K562 (cell line): ENCODE results near the gene USP20. TPM values are rescaled to one million over a fixed set of nuclear protein-coding genes. Genes with fewer than 3 reads are reported as not detected.

ENCODE experiments used
- CBFA2T3 ChIP-seq: fragments of 450-650 bp; IDR thresholded peaks from 2 replicates; pipeline ENCODE4 v1.6.1; 2017
- FOSL1 ChIP-seq: fragments of 200-800 bp; sonication (Bioruptor generic); conservative IDR thresholded peaks from 2 replicates; pipeline ENCODE4 v1.6.1; 2016; ENCODE audit warnings: missing genetic modification characterization, missing compliant biosample characterization
- IFI16 ChIP-seq: fragments of 250-450 bp; sonication (Bioruptor Pico); IDR thresholded peaks from 2 replicates; pipeline ENCODE4 v2.1.2; 2022; ENCODE audit warnings: mild to moderate bottlenecking, inconsistent platforms
- KLF6 ChIP-seq: fragments of 250-450 bp; sonication (Bioruptor Pico); IDR thresholded peaks from 2 replicates; pipeline ENCODE4 v1.4.0; 2020; ENCODE audit warnings: mild to moderate bottlenecking, moderate library complexity, borderline replicate concordance
- NFE2 ChIP-seq: IDR thresholded peaks from 2 replicates; pipeline ENCODE4 v1.6.1; 2014; ENCODE audit warnings: antibody characterized with exemption, low read depth
- PTRF ChIP-seq: fragments of 450-650 bp; IDR thresholded peaks from 2 replicates; pipeline ENCODE4 v1.6.1; 2016; ENCODE audit warnings: mild to moderate bottlenecking, missing genetic modification characterization, missing compliant biosample characterization
- SPI1 ChIP-seq: IDR thresholded peaks from 2 replicates; pipeline ENCODE4 v1.6.1; 2011; ENCODE audit warnings: low read depth, low read length, control low read depth, borderline replicate concordance
- TRIM28 ChIP-seq: fragments of 450-650 bp; IDR thresholded peaks from 2 replicates; pipeline ENCODE4 v1.6.1; 2017
- XRCC4 ChIP-seq: IDR thresholded peaks from one replicate; pipeline ENCODE4 v1.6.1; 2011; ENCODE audit not compliant: insufficient read depth, insufficient read length; ENCODE audit errors: extremely low read depth
- ZNF263 ChIP-seq: sonication (generic); formaldehyde crosslinking; IDR thresholded peaks from 2 replicates; pipeline ENCODE4 v1.8.0; 2022; ENCODE audit warnings: mild to moderate bottlenecking, missing genetic modification reagents, borderline replicate concordance
- ZNF589 ChIP-seq: fragments of 200-800 bp; sonication (Bioruptor generic); IDR thresholded peaks from 2 replicates; pipeline ENCODE4 v1.6.1; 2016; ENCODE audit warnings: low read depth, missing genetic modification characterization, missing compliant biosample characterization
- polyA plus RNA-seq, 8 experiments: library from polyadenylated mRNA; depleted of rRNA in 4 of 8; stranded (reverse) in 5 of 8; unstranded in 3 of 8; fragments of >200 nt; fragmentation: Nextera tagmentation in 2 of 8; fragmentation: Illumina TruSeq in 1 of 8; extraction: Ambion mirVana in 2 of 8; extraction: Trizol in 1 of 8; gene quantifications; 2 replicates each; pipeline versions ENCODE4 v1.2.1 to v1.2.3, GENCODE V29; 2011 to 2014; ENCODE audit warnings: inconsistent platforms in 1 of 8, missing spikeins in 1 of 8
- total RNA-seq, 7 experiments: library from RNA; depleted of rRNA in 6 of 7; stranded (reverse); fragments of >200 nt in 6 of 7; fragmentation: Illumina TruSeq in 2 of 7; extraction: Trizol in 2 of 7; gene quantifications; 2 replicates each; pipeline versions ENCODE4 v1.2.1 to v1.2.3, GENCODE V29; 2011 to 2021; ENCODE audit warnings: low replicate concordance in 1 of 7
- TF ChIP-seq, protein P1 (sequence below): fragments of 450-650 bp; IDR thresholded peaks from 2 replicates; pipeline ENCODE4 v1.6.1; 2017; ENCODE audit warnings: mild to moderate bottlenecking, moderate library complexity
- TF ChIP-seq, protein P2 (sequence below): IDR thresholded peaks from 2 replicates; pipeline ENCODE4 v1.6.1; 2016; ENCODE audit warnings: missing genetic modification characterization, missing compliant biosample characterization
- TF ChIP-seq, protein P3 (sequence below): IDR thresholded peaks from 2 replicates; pipeline ENCODE4 v1.6.1; 2011; ENCODE audit not compliant: insufficient read length; ENCODE audit errors: extremely low read depth
- TF ChIP-seq, protein P4 (sequence below), 2 experiments: IDR thresholded peaks; 2 replicates each; pipeline ENCODE4 v1.6.1; 2012; ENCODE audit warnings: improper control_type of control experiment in 2 of 2, low read depth in 2 of 2, low read length in 2 of 2, borderline replicate concordance in 1 of 2
- TF ChIP-seq, protein P5 (sequence below): fragments of 450-650 bp; formaldehyde crosslinking; conservative IDR thresholded peaks from 2 replicates; pipeline ENCODE4 v1.4.0; 2022; ENCODE audit warnings: mild to moderate bottlenecking, missing genetic modification characterization
- TF ChIP-seq, protein P6 (sequence below): fragments of 250-450 bp; sonication (Bioruptor Pico); IDR thresholded peaks from 2 replicates; pipeline ENCODE4 v1.5.0; 2022; ENCODE audit warnings: mild to moderate bottlenecking

USP20 gene
- total and polyA plus RNA-seq, 9 of the 15 experiments (the other 6 are each of a cell fraction or from before 2014, with no cell fraction given) = 1.9 to 136 (median 49.1) TPM

DNA sequence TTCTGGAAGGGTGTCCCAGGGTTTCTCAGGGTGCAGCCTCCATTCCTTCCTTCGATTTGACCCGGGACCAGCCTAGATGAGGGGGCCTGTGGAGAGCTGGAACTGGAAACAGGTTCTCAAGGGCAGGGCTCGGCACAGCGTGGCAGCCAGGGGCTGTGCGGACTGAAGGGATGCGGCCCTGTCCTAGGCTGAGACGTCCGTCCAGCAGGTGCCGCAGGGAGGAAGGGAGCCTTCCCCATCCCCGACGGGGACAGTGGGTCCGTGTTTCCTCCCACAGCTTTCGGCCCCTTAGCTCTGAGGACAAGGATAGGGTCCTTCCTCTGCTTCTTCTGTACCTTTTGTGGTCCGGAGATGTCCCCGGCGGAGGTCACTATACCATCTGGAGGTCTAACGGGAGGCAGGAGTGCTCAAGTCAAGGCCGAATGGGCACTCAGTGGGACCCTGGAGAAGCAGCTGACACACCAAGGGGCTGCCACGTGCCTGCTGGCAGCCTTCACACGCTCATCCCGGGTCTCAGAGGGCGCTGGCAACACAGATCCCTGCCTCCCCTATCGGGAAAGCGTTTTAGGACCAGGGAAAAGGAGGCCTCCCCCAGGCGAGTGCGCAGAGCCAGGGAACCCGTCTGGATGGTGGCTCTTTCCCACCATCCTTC lies 49.9 kb downstream of the USP20 start (continued):
- TF ChIP-seq, protein P1, sequence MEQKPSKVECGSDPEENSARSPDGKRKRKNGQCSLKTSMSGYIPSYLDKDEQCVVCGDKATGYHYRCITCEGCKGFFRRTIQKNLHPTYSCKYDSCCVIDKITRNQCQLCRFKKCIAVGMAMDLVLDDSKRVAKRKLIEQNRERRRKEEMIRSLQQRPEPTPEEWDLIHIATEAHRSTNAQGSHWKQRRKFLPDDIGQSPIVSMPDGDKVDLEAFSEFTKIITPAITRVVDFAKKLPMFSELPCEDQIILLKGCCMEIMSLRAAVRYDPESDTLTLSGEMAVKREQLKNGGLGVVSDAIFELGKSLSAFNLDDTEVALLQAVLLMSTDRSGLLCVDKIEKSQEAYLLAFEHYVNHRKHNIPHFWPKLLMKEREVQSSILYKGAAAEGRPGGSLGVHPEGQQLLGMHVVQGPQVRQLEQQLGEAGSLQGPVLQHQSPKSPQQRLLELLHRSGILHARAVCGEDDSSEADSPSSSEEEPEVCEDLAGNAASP = no peak
- TF ChIP-seq ZNF589 (CRISPR knock-in tag) (no peak), TRIM28 (no peak), KLF6 (CRISPR knock-in tag) (no peak), XRCC4 (no peak), ZNF263 (CRISPR knock-in tag) (no peak), FOSL1 (tag) (no peak), PTRF (tag) (no peak), SPI1 (0 out of 2 replicates have a peak, but pooled peaks have one; percentile 56), NFE2 (no peak), CBFA2T3 (no peak), IFI16 (CRISPR knock-in tag) (no peak; the same call in 1 of the 2 replicates)
- TF ChIP-seq, protein P2, sequence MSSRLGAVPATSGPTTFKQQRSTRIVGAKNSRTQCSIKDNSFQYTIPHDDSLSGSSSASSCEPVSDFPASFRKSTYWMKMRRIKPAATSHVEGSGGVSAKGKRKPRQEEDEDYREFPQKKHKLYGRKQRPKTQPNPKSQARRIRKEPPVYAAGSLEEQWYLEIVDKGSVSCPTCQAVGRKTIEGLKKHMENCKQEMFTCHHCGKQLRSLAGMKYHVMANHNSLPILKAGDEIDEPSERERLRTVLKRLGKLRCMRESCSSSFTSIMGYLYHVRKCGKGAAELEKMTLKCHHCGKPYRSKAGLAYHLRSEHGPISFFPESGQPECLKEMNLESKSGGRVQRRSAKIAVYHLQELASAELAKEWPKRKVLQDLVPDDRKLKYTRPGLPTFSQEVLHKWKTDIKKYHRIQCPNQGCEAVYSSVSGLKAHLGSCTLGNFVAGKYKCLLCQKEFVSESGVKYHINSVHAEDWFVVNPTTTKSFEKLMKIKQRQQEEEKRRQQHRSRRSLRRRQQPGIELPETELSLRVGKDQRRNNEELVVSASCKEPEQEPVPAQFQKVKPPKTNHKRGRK (tag) = no peak
- TF ChIP-seq, protein P3, sequence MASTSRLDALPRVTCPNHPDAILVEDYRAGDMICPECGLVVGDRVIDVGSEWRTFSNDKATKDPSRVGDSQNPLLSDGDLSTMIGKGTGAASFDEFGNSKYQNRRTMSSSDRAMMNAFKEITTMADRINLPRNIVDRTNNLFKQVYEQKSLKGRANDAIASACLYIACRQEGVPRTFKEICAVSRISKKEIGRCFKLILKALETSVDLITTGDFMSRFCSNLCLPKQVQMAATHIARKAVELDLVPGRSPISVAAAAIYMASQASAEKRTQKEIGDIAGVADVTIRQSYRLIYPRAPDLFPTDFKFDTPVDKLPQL = no peak
- TF ChIP-seq, protein P4, sequence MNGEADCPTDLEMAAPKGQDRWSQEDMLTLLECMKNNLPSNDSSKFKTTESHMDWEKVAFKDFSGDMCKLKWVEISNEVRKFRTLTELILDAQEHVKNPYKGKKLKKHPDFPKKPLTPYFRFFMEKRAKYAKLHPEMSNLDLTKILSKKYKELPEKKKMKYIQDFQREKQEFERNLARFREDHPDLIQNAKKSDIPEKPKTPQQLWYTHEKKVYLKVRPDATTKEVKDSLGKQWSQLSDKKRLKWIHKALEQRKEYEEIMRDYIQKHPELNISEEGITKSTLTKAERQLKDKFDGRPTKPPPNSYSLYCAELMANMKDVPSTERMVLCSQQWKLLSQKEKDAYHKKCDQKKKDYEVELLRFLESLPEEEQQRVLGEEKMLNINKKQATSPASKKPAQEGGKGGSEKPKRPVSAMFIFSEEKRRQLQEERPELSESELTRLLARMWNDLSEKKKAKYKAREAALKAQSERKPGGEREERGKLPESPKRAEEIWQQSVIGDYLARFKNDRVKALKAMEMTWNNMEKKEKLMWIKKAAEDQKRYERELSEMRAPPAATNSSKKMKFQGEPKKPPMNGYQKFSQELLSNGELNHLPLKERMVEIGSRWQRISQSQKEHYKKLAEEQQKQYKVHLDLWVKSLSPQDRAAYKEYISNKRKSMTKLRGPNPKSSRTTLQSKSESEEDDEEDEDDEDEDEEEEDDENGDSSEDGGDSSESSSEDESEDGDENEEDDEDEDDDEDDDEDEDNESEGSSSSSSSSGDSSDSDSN (IDR thresholded peaks at IDR 0.05; ENCODE audit: borderline replicate concordance in 1 of 2, low read depth in 2 of 2, low read length in 2 of 2) = peak; percentile 76 to 98; a peak in 2 of 4 replicates
- TF ChIP-seq, protein P5, sequence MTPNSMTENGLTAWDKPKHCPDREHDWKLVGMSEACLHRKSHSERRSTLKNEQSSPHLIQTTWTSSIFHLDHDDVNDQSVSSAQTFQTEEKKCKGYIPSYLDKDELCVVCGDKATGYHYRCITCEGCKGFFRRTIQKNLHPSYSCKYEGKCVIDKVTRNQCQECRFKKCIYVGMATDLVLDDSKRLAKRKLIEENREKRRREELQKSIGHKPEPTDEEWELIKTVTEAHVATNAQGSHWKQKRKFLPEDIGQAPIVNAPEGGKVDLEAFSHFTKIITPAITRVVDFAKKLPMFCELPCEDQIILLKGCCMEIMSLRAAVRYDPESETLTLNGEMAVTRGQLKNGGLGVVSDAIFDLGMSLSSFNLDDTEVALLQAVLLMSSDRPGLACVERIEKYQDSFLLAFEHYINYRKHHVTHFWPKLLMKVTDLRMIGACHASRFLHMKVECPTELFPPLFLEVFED = 0 out of 2 replicates have a peak, but pooled peaks have one; percentile 6
- TF ChIP-seq, protein P6, sequence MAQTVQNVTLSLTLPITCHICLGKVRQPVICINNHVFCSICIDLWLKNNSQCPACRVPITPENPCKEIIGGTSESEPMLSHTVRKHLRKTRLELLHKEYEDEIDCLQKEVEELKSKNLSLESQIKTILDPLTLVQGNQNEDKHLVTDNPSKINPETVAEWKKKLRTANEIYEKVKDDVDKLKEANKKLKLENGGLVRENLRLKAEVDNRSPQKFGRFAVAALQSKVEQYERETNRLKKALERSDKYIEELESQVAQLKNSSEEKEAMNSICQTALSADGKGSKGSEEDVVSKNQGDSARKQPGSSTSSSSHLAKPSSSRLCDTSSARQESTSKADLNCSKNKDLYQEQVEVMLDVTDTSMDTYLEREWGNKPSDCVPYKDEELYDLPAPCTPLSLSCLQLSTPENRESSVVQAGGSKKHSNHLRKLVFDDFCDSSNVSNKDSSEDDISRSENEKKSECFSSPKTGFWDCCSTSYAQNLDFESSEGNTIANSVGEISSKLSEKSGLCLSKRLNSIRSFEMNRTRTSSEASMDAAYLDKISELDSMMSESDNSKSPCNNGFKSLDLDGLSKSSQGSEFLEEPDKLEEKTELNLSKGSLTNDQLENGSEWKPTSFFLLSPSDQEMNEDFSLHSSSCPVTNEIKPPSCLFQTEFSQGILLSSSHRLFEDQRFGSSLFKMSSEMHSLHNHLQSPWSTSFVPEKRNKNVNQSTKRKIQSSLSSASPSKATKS (CRISPR knock-in tag) = no peak
